Aorta (tissue), 5 donors: ENCODE data around the gene FANCE. TPM values are rescaled to one million over a fixed set of nuclear protein-coding genes. Genes with fewer than 3 reads are reported as not detected.
A peak's percentile ranks its signal among the peaks of the same experiment; 100 is the strongest.

Experiments used
- ATAC-seq: fragments of 200-7000 bp; cut with Tn5 transposase; one replicate; pipeline ENCODE4 v1.9.1; 2022; ENCODE audit warnings: moderate library complexity; ENCODE audit not compliant: low FRiP score
- DNase-seq, 2 donors: peaks; one replicate each; pipeline ENCODE4 v3.0.0-alpha.2; 2020
- H3K27ac ChIP-seq, 2 donors: one replicate each; pipeline ENCODE4 v1.5.1; 2013; ENCODE audit warnings: low read length in 2 of 2, mild to moderate bottlenecking in 2 of 2, moderate library complexity in 2 of 2, control low read depth in 1 of 2, inconsistent platforms in 1 of 2, low read depth in 1 of 2
- H3K27me3 ChIP-seq, 2 donors: one replicate each; pipeline ENCODE4 v1.6.1; 2013; ENCODE audit warnings: control low read depth in 1 of 2, low read length in 1 of 2, mild to moderate bottlenecking in 1 of 2, moderate library complexity in 1 of 2; ENCODE audit not compliant: insufficient read depth in 2 of 2, control insufficient read depth in 1 of 2
- H3K36me3 ChIP-seq, 2 donors: one replicate each; pipeline ENCODE4 v1.6.1; 2013; ENCODE audit warnings: control low read depth in 1 of 2, low read length in 1 of 2, mild to moderate bottlenecking in 1 of 2; ENCODE audit not compliant: insufficient read depth in 2 of 2, control insufficient read depth in 1 of 2
- H3K4me1 ChIP-seq, 2 donors: one replicate each; pipeline ENCODE4 v1.6.1; 2013; ENCODE audit warnings: low read length in 2 of 2, control low read depth in 1 of 2, mild to moderate bottlenecking in 1 of 2, moderate library complexity in 1 of 2; ENCODE audit not compliant: insufficient read depth in 2 of 2, control insufficient read depth in 1 of 2
- H3K4me3 ChIP-seq, 2 donors: one replicate each; pipeline ENCODE4 v1.5.1; 2013; ENCODE audit warnings: low read length in 2 of 2, control low read depth in 1 of 2, mild to moderate bottlenecking in 1 of 2
- H3K9me3 ChIP-seq: one replicate; pipeline ENCODE4 v1.6.1; 2013; ENCODE audit warnings: mild to moderate bottlenecking, low read length; ENCODE audit not compliant: control insufficient read depth
- WGBS, 2 donors: extraction: QIAGEN DNeasy Blood & Tissue Kit; methylation state at CpG; one replicate each; pipeline ENCODE4 v1.1.7; 2013; 5-methylcytosine and 5-hydroxymethylcytosine counted together
- intact Hi-C, 2 donors: fragments of 100-400 bp; cut with DNase I; formaldehyde crosslinking; loops; one replicate each; pipeline versions ENCODE4 v1.14.2 to v1.15.0; 2022
- polyA plus RNA-seq, 2 donors: library from polyadenylated mRNA; stranded (reverse); fragments of 200-250 nt; gene quantifications; one replicate each; pipeline ENCODE4 v1.2.3, GENCODE V29; 2013
- total RNA-seq, 2 donors: library from RNA; stranded (reverse); fragmentation: NEBNext Ultra II Directional; extraction: Animal tissue kit (Norgen Biotek cat#: 25700); gene quantifications; one replicate each; pipeline ENCODE4 v1.2.1, GENCODE V29; 2021
- donor health status: healthy with polysubstance abuse.
- donor health status: Bipolar disorder and iron deficiency.
- donor health status: DM: no; HTN: no; CAD: no.
- donor health status: DM: no; HTN: no; CAD: no.
- donor health status: DM: yes; HTN: yes; CAD: no.

The FANCE gene
- total and polyA plus RNA-seq, 4 donors: 1.3 to 5.5 (median 4.6) TPM

DNA sequence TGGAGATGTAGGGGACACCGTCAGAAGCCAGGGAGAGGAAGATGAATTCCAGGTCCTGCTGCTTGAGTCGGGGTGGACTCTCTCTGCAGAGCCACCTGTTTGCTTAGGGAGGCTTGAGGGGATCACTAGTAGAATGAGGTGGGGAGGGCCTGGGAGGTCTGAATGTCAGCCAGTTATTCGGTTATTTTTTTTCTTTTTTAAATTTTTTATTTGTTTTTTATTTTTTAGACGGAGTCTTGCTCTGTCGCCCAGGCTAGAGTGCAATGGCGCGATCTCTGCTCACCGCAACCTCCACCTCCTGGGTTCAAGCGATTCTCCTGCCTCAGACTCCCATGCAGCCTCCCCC is 36.4 kb downstream of the FANCE start:
- DNase-seq (no peak), ATAC-seq (no peak)
- Histone ChIP-seq H3K27me3 (no peaks in the 10 kb centered on the region), H3K4me1 (peaks cover 0 to 3% of the 10 kb centered on the region in 2 donors), H3K36me3 (no peaks in the 10 kb centered on the region), H3K27ac (peak overlapping the region; percentile 72 to 83), H3K9me3 (no peaks in the 10 kb centered on the region), H3K4me3 (no peak overlapping the region)
- 53 to 58% methylated on average over 9 of the region's 9 CpGs for WGBS, 2 donors
- intact Hi-C loops: no loop called here

DNA sequence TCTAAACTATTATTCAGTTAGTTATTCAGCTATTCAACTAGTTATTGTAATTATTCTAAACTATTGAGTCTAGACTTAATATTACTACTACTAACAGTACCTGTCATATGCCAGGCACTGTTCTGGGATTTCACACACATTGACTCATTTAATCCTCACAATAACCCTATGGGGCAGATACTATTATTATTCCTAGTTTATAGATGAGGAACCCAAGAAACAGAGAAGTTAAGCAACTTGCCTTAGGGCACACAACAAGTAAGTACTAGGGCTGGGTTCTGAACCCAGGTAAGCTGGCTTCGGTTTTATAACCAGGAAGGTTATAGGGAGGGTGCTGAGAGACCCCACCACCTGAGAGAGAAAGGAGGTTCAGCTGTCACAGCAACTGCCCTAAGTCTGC is 36.9 kb downstream of the FANCE start:
- 85 to 97% methylated on average over 1 of the region's 1 CpG for WGBS, 2 donors
- DNase-seq: no peak

DNA sequence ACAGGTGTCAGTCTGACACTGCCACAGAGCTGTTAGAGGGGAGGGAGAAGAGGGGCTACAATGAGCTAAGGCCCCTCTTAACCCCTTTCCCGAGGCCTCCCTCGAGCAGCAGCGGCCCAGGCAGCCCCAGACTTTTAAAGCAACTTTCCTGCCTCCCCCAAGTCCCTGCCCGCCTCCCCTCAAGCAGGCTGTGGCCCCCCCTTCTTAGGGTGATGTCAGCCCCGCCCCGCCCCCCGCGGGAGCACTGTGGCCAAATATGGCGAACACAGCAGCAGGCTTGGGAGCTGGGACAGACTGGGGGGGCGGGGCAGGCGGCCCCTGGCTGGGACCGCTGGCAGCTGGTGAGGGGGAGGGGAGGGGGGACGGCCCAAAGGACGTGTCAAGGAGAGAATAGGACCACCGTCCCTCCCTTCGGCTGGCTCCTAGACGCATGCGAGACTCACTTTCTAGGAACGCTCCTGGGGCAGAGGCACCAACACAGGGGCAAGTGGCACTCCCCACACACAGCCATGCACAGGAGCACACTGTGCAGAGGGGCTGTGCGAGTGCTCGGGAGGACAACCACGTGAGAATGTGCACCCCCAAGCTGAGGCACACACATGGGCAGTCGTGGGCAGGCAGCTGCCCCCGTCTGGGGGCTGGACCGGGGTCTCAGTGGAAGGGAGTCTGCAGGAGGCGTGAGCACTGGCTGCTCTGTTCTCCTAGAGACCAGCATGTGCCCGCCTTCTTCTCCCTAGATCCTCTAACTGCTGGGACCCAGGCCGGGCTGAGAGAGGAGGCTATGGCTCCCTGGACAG is 38.1 kb downstream of the FANCE start:
- Histone ChIP-seq H3K9me3 (no peaks in the 10 kb centered on the region), H3K4me1 (peaks cover 0 to 3% of the 10 kb centered on the region in 2 donors), H3K4me3 (no peak overlapping the region), H3K27me3 (no peaks in the 10 kb centered on the region), H3K27ac (peak overlapping the region; percentile 91 to 93), H3K36me3 (no peaks in the 10 kb centered on the region)
- 3 to 6% methylated on average over 27 to 28 of the region's 28 CpGs for WGBS, 2 donors
- ATAC-seq (peak; percentile 82), DNase-seq (peak; percentile 91 to 97)
- intact Hi-C loops: no loop called here

More for the DNA sequence above, 36.9 kb downstream of the FANCE start:
- intact Hi-C loops: no loop called here
- H3K27ac ChIP-seq: peak overlapping the region; percentile 61 to 83
- H3K4me1 ChIP-seq: peaks cover 0 to 3% of the 10 kb centered on the region in 2 donors
- H3K9me3 ChIP-seq: no peaks in the 10 kb centered on the region
- H3K36me3 ChIP-seq: no peaks in the 10 kb centered on the region
- no peak for ATAC-seq
- H3K27me3 ChIP-seq: no peaks in the 10 kb centered on the region
- H3K4me3 ChIP-seq: no peak overlapping the region

DNA sequence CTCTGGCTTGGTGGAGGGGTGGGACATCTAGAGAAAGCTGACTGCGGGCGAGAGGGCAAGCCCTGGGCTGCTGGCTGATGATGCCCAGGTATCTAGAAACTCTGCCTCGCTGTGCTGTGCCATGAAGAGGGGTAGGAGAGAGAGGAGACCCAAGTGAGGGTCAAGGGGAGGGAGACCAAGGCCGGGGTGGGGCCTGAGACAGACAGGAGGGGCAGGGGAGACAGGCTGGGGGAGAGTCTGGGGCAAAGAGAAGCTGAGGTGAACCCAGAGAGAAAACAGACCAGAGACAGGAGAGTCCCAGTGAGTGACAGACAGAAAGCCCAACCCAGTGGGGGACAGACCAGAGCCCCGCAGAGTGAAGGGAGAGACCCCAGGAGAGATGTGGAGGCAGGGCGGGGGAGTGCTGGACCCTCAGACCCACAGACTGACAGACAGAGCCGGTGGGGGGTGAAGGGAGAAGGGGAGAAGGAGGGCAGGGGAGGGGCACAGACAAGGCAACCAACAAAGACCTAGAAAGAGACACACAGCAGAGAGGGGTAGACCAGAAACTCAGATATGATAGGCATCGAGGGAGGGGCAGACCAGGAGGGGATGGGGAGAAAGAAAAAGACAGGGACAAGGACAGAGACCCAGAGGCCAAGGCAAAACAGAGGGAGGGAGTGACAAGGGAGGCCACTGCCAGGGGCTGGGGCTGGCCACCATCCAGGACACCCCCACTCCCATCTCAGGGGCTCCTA is 38.9 kb downstream of the FANCE start:
- intact Hi-C loops: no loop called here
- 19 to 31% methylated on average over 8 of the region's 8 CpGs for WGBS, 2 donors

DNA sequence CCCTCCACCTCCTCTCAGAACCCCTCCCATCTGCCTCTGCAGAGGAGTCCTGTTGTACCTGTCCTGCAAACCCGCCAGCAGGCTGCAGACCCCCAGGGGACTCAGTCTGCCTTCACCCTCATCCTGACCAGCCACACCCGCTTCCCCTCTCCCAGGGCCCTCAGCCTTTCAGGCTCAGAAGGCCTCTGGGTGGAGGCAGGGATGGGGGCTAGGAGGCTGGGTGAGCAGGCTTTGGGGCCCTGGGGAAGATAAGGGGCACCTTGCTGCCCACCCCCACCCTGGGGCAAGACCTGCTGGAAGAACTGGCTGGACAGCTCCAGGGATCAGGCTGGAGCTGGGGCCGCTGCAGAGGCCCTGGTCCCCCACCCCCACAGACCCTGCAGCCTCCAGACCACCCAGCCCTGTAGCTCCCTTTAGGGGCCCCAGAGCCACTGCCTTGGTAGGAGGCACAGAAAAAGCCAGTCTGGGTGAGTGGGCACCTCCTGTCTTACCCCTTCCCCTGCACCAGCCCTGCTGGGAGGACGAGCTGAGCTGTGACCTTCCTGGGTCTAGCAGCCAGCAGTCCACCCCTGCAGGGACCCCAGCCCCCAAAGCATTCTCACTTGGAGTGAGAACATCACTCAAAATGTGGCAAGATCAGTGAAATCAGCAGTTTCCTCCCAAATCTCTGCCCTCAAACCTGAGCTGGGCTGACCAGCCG is 39.6 kb downstream of the FANCE start:
- intact Hi-C loops: no loop called here
- Histone ChIP-seq H3K4me3 (no peak overlapping the region), H3K4me1 (no peaks in the 10 kb centered on the region)

More for the DNA sequence above, 38.9 kb downstream of the FANCE start:
- Histone ChIP-seq H3K36me3 (no peaks in the 10 kb centered on the region), H3K9me3 (no peaks in the 10 kb centered on the region), H3K27me3 (no peaks in the 10 kb centered on the region), H3K4me3 (no peak overlapping the region), H3K4me1 (no peaks in the 10 kb centered on the region), H3K27ac (peak overlapping the region; percentile 91 to 92)
- ATAC-seq (no peak), DNase-seq (no peak)

DNA sequence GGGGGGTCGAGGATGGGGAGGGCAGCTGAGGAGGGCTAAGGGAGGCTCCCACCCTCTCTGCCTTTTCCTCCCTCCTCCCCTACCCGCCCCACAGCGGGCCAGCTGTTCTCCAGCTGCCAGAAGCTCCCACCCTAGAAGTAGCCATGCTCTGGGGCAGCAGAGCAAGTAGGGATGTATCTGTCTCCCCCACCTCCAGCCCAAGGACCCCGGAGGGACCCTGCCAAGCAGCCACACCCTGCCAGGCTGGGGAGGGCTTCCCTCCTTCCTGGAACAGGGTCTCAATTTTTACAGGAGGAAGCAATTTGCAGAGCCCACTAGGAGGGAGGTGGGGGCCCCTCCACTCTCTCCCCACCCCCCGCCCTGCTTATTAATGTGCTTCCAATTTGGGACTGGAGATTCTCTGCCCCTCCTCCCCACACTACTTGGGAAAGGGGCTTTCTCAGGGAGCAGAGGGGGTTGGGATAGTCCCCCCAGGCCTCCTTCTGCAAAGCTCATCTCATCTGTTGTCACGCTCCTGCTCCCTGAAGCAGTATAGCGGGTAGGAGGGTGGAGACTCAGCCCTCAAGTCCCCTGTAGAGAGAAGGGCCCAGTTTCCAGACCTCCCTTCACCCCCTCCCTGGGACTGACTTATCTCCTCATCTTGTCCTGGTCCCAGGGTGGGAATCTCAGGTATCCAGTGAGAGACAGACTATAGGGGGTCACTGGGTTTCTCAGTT is 40.3 kb downstream of the FANCE start:
- intact Hi-C loops: no loop called here
- WGBS, 2 donors: 39% methylated on average over 7 of the region's 7 CpGs
- H3K27me3 ChIP-seq: no peaks in the 10 kb centered on the region
- no peak overlapping the region for H3K4me3 ChIP-seq
- H3K4me1 ChIP-seq: no peaks in the 10 kb centered on the region
- no peaks in the 10 kb centered on the region for H3K9me3 ChIP-seq
- no peaks in the 10 kb centered on the region for H3K36me3 ChIP-seq
- peak overlapping the region; percentile 21 to 92 for H3K27ac ChIP-seq
- ATAC-seq: no peak
- DNase-seq: no peak

More for the DNA sequence above, 39.6 kb downstream of the FANCE start:
- H3K27me3 ChIP-seq: no peaks in the 10 kb centered on the region
- H3K36me3 ChIP-seq: no peaks in the 10 kb centered on the region
- H3K9me3 ChIP-seq: no peaks in the 10 kb centered on the region
- ATAC-seq (no peak), DNase-seq (no peak)
- H3K27ac ChIP-seq: peak overlapping the region; percentile 91 to 92
- WGBS, 2 donors: 42 to 50% methylated on average over 5 of the region's 5 CpGs

DNA sequence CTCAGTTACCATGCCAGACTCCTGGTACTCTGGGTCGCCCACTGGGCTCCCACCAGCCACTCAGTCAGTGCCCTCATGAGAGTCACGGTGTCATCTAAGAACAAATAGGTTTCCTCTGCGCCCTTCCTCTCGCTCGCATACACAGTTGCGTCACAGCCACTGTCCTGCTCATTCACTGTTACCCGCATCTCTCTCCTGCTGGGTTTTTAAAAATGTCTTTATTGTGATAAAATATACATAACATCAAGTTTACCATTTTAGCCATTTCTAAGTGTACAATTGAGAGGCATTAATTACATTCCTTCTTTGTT is 40.8 kb downstream of the FANCE start:
- H3K4me1 ChIP-seq: no peaks in the 10 kb centered on the region
- H3K36me3 ChIP-seq: no peaks in the 10 kb centered on the region
- H3K27ac ChIP-seq: peak overlapping the region in 1 of 2 donors; percentile 92
- H3K9me3 ChIP-seq: no peaks in the 10 kb centered on the region
- ATAC-seq: no peak
- intact Hi-C loops: no loop called here
- 86 to 87% methylated on average over 7 of the region's 7 CpGs for WGBS, 2 donors
- DNase-seq: no peak
- H3K4me3 ChIP-seq: no peak overlapping the region
- H3K27me3 ChIP-seq: no peaks in the 10 kb centered on the region

DNA sequence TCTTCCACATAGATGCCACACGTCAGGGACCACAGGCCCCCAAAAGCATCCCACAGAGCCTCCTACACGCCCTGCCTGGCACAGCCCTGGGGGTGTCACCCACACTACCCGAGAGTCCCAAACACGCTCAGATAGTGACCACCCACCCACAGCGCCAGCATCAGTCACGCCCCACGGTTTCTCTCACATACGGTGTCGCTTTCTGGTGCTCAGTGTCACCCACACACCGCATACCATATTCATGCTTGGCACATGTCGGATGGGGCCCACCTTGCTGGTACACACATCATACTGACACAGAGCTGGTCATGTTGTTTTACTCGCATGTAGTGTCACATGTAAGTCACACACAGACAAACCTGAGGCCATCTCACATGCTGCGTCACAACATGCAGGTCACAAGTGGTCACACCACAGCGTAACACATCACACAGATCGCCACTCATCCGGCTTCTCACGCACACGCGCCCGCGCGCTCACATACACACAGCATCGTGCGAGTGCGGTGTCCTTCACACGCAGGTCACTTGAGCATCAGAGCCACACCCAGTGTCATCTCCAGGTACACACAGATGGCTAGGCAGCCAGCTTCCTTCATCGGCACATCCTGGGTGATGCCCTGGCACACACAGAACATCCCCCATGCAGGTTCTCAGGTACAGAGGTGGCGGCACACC is 41.3 kb downstream of the FANCE start:
- ATAC-seq (no peak), DNase-seq (peak in 1 of 2 donors; percentile 26)
- H3K36me3 ChIP-seq: no peaks in the 10 kb centered on the region
- 76 to 83% methylated on average over 28 of the region's 28 CpGs for WGBS, 2 donors
- H3K27ac ChIP-seq: no peak overlapping the region
- no peaks in the 10 kb centered on the region for H3K4me1 ChIP-seq
- H3K4me3 ChIP-seq: no peak overlapping the region
- H3K9me3 ChIP-seq: no peaks in the 10 kb centered on the region
- intact Hi-C loops: no loop called here
- no peaks in the 10 kb centered on the region for H3K27me3 ChIP-seq
